ENCODE measurements around the gene OR1E2. TPM values are rescaled to one million over a fixed set of nuclear protein-coding genes. Genes with fewer than 3 reads are reported as not detected.

The OR1E2 gene
- not detected in 2 replicates for total RNA-seq

GRCh38 chr17:3433741-3434140, at the start of gene OR1E2:
Gene OR1E2 (minus strand): TSS chr17:3433841. CDS start chr17:3433841, 0 bp downstream.

GRCh38 chr17:3475812-3476610, 42.4 kb upstream of the OR1E2 start, which contains the start of gene ASPA:
Gene ASPA (plus strand): TSS chr17:3475997. CDS start chr17:3476160, 163 bp downstream.

GRCh38 chr17:3471599-3471998, 38.0 kb upstream of the OR1E2 start, which contains the start of gene SPATA22:
Gene SPATA22 (minus strand): TSS chr17:3471819. CDS start chr17:3469325, 2,494 bp downstream.

GRCh38 chr17:3411070-3411469, 22.6 kb downstream of the OR1E2 start, which contains the start of gene OR3A3:
Gene OR3A3 (plus strand): TSS chr17:3411370.

GRCh38 chr17:3398310-3398709, 35.3 kb downstream of the OR1E2 start, which contains the start of gene OR1E1:
Gene OR1E1 (minus strand): TSS chr17:3398410. CDS start chr17:3398410, 0 bp downstream.

GRCh38 chr17:3385869-3386816, 47.5 kb downstream of the OR1E2 start, which contains the start of gene OR3A2:
Gene OR3A2 (minus strand): TSS chr17:3386308.

Other genes with a start within 250 kb of the OR1E2 start
- gene OR1A2, start 236.3 kb downstream of the OR1E2 start, total RNA-seq = not detected in 2 replicates
- gene OR1A1, start 226.2 kb downstream of the OR1E2 start, total RNA-seq = not detected in 2 replicates
- gene OR3A1, start 135.5 kb downstream of the OR1E2 start, total RNA-seq = not detected in 2 replicates
- gene OR3A2, start 47.5 kb downstream of the OR1E2 start, total RNA-seq = 0.47 TPM in 1 of 2 replicates, not detected in the other
- not detected in 2 replicates for gene OR1E1, start 35.4 kb downstream of the OR1E2 start, total RNA-seq
- not detected in 2 replicates for gene OR3A3, start 22.5 kb downstream of the OR1E2 start, total RNA-seq
- 0.09 TPM in 1 of 2 replicates, not detected in the other for gene SPATA22, start 38.0 kb upstream of the OR1E2 start, total RNA-seq
- gene ASPA, start 42.2 kb upstream of the OR1E2 start, total RNA-seq = 0.09 TPM in 1 of 2 replicates, not detected in the other
- 0.09 TPM in 1 of 2 replicates, not detected in the other for gene TRPV3, start 124.0 kb upstream of the OR1E2 start, total RNA-seq
- 0.54 and 1.3 TPM in 2 replicates for gene TRPV1, start 175.6 kb upstream of the OR1E2 start, total RNA-seq
- 14.8 and 15.8 TPM in 2 replicates for gene SHPK, start 202.4 kb upstream of the OR1E2 start, total RNA-seq
- gene CTNS, start 202.9 kb upstream of the OR1E2 start, total RNA-seq = 11.9 and 12.4 TPM in 2 replicates
- gene TAX1BP3, start 234.7 kb upstream of the OR1E2 start, total RNA-seq = 136 and 204 TPM in 2 replicates
- gene EMC6, start 235.0 kb upstream of the OR1E2 start, total RNA-seq = 16.9 and 19.1 TPM in 2 replicates